ENCODE measurements around the gene ZBTB7A.
A peak's percentile ranks its signal among the peaks of the same experiment; 100 is the strongest.
"Not testable (repeated sequence)": the region's sequence is repeated elsewhere in the genome, so short reads cannot be mapped to it uniquely, and the experiment has no call there.

The ZBTB7A gene

DNA sequence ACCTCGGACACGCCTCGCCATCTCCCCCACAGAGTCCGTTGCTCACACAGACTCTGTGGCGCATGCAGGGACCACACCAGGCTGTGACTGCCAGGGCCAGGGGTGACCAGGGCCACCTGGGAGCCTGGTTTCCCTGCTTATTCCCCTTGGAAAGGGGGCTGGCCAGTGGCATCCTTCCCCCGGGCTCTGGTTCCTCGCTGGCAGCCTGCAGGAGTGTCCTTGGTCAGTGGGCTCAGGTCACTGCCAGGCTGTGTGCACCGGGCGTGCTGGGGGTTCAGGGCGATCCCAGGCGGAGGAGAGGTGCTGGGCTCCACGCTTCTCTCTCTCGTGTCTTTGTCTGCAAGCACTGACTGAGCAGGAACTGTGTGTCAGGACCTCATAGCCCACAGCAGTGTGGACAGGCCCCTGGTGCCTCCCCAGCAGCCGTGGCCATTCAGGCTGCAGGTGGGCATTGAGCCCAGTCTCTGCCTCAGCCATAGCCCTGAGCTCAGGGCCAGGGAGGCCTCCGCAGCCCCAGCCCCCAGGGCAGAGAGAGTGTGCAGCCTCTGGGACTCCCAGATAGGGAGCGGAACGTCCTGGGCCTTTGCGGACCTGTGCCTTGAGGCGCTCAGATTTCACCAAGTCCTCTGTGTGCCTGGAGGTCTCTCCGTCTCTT is 52.7 kb downstream of the ZBTB7A start:
- no peak for DNase-seq

GRCh38 chr19:4012975-4013634 is 53.6 kb downstream of the ZBTB7A start:
- no peak for DNase-seq

GRCh38 chr19:4012092-4012974 is 54.4 kb downstream of the ZBTB7A start:
- DNase-seq = no peak

GRCh38 chr19:4011430-4011829 is 55.3 kb downstream of the ZBTB7A start:
- not testable (repeated sequence) for DNase-seq

DNA sequence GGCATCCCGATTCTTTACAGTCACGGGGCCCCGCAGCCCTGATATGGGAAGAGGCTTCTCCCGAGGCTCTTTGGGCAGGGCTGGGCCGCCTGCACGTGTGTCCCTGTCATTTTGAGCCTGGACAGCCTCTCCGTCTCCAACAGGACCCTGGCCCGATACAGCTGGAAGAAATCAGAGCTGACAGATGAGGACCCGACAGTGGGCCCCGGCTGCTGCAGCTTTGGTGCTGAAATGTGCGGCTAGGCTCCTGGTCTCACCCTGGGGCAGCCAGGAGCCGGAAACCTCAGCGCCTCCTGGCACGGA is 55.9 kb downstream of the ZBTB7A start:
- no peak for DNase-seq

GRCh38 chr19:4009990-4010807 is 56.5 kb downstream of the ZBTB7A start:
- no peak for DNase-seq

GRCh38 chr19:4007836-4008539 is 58.7 kb downstream of the ZBTB7A start:
- peak in 1 of 2 experiments; percentile 22 for DNase-seq

- DNase-seq = peak; percentile 81 to 90
Observed at GRCh38 chr19:4007021-4007835, 59.5 kb downstream of the ZBTB7A start, which contains the start of gene PIAS4. Gene PIAS4 (plus strand): TSS chr19:4007736. CDS start chr19:4007761, 25 bp downstream.

DNA sequence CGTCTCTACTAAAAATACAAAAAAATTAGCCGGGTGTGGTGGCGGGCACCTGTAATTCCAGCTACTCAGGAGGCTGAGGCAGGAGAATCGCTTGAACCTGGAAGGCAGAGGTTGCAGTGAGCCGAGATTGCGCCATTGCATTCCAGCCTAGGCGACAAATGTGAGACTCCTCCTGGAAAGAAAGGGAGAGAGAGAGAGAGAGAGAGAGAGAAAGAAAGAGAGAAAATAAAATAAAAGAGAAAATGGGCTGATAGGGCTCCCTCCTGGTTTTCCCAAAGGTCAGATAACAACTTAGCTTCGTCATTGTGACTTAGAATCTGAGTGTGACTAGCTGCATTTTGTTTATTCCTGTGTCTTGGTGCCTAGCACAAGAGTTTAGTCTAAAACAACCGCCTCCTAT is 61.3 kb downstream of the ZBTB7A start:
- not testable (repeated sequence) for DNase-seq

DNA sequence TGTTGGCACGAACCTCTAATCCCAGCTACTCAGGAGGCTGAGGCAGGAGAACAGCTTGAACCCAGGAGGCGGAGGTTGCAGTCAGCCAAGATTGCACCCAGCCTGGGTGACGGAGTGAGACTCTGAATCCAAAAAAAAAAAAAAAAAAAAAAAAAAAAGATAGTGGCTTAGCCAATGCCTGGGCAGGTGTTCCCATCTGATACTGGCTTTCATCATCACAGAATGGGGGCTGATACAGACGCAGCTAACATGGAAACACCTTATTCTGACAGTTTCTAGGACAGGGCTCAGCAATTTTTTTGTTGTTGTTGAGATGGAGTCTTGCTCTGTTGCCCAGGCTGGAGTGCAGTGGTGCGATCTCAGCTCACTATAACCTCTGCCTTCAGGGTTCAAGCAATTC is 65.9 kb downstream of the ZBTB7A start:
- not testable (repeated sequence) for DNase-seq

DNA sequence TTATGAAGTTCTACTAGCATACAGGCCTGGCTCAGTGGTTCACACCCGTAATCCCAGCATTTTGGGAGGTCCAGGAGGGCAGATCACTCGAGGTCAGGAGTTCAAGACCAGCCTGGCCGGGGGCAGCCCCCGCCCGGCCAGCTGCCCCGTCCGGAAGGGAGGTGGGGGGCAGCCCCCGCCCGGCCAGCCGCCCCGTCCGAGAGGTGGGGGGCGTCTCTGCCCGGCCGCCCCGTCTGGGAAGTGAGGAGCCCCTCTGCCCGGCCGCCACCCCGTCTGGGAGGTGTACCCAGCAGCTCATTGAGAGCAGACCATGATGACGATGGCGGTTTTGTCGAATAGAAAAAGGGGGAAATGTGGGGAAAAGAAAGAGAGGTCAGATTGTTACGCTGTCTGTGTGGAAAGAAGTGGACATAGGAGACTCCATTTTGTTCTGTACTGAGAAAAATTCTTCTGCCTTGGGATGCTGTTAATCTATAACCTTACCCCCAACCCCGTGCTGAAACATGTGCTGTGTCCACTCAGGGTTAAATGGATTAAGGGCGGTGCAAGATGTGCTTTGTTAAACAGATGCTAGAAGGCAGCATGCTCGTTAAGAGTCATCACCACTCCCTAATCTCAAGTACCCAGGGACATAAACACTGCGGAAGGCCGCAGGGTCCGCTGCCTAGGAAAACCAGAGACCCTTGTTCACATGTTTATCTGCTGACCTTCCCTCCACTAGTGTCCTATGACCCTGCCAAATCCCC is 67.9 kb downstream of the ZBTB7A start:
- DNase-seq = not testable (repeated sequence)

GRCh38 chr19:3995607-3996006 is 71.1 kb downstream of the ZBTB7A start:
- DNase-seq = no peak
